ENCODE data around the gene NUP205. TPM values are rescaled to one million over a fixed set of nuclear protein-coding genes. Genes with fewer than 3 reads are reported as not detected.

NUP205 gene
- polyA plus RNA-seq, 1 donor from 2014 or later, result 32.3 TPM

DNA sequence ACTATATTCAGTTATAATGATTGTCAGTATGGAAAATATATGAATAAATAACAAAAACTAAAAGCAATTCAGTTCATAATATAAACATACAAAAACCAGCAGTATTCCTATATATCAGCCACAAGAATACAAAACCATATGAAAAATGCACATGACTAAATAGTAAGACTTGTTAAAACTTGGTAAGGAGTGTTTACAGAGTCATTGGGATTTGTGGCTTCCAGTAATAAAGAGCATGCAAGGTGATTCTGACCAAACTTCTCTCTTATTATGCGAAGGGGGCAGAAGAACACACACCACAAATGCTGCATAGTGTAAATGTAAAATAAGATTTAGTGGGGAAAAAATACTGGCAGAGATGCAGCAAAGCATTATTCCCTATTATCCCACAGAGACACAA lies 39.0 kb upstream of the NUP205 start:
- H3K4me2 ChIP-seq (ENCODE audit: low read length), result no peak overlapping the region
- H3K4me3 ChIP-seq (ENCODE audit: low read length), result no peak overlapping the region
- H3K79me2 ChIP-seq (replicated peaks; ENCODE audit: insufficient read depth, low read length), result no peaks in the 10 kb centered on the region
- H3F3A ChIP-seq (ENCODE audit: insufficient read depth, low read length, poor library complexity, severe bottlenecking), result no peaks in the 10 kb centered on the region
- H2AFZ ChIP-seq (ENCODE audit: low read depth, low read length), result no peak overlapping the region
- H3K36me3 ChIP-seq (ENCODE audit: insufficient read depth, low read length), result no peaks in the 10 kb centered on the region
- H3K9me3 ChIP-seq (ENCODE audit: low read length), result no peaks in the 10 kb centered on the region
- H3K9me2 ChIP-seq (ENCODE audit: insufficient read depth, low read length), result no peaks in the 10 kb centered on the region
- no peak overlapping the region for H3K27ac ChIP-seq (ENCODE audit: low read length)
- H3K27me3 ChIP-seq (ENCODE audit: insufficient read depth, low read depth, low read length), result no peaks in the 10 kb centered on the region
- H4K20me1 ChIP-seq (ENCODE audit: insufficient read depth), result no peaks in the 10 kb centered on the region
- no peak overlapping the region for H3K9ac ChIP-seq (ENCODE audit: low read length)
- no peak for TF ChIP-seq MXI1 (conservative IDR thresholded peaks at IDR 0.05; ENCODE audit: poor library complexity, severe bottlenecking)
- no peak for TF ChIP-seq SMC3 (conservative IDR thresholded peaks at IDR 0.05; ENCODE audit: poor library complexity)
- TF ChIP-seq TAF1 (IDR thresholded peaks at IDR 0.05; ENCODE audit: low read depth), result no peak
- TF ChIP-seq EP300 (conservative IDR thresholded peaks at IDR 0.05; ENCODE audit: poor library complexity, severe bottlenecking), result no peak
- no peak for TF ChIP-seq POLR2AphosphoS5 (IDR thresholded peaks at IDR 0.05)
- TF ChIP-seq, protein P1, sequence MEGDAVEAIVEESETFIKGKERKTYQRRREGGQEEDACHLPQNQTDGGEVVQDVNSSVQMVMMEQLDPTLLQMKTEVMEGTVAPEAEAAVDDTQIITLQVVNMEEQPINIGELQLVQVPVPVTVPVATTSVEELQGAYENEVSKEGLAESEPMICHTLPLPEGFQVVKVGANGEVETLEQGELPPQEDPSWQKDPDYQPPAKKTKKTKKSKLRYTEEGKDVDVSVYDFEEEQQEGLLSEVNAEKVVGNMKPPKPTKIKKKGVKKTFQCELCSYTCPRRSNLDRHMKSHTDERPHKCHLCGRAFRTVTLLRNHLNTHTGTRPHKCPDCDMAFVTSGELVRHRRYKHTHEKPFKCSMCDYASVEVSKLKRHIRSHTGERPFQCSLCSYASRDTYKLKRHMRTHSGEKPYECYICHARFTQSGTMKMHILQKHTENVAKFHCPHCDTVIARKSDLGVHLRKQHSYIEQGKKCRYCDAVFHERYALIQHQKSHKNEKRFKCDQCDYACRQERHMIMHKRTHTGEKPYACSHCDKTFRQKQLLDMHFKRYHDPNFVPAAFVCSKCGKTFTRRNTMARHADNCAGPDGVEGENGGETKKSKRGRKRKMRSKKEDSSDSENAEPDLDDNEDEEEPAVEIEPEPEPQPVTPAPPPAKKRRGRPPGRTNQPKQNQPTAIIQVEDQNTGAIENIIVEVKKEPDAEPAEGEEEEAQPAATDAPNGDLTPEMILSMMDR (IDR thresholded peaks at IDR 0.05; ENCODE audit: poor library complexity, severe bottlenecking), result no peak
- no peak for TF ChIP-seq RAD21 (conservative IDR thresholded peaks at IDR 0.05)

DNA sequence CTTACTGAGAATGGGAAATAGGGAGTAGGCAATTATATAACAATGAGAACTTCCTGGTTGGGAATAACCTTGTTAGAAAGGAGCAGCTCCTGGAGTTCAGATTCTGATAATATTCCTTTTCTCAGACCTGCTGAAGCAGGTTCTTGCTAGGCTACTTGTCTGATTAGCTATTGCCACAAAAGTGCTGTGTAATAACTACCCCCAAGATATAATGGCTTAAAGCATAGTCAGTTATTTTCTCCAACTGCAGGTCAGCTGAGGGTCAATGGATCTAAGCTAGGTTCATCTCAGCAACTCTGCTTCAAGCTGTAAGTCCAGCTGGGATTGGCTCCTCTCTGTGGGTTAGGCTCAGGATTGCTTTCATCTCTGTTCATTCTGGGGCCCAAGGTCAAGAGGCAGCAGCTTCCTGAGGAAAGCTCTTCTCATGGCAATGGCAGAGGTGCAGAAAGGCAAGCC lies 38.5 kb upstream of the NUP205 start:
- Histone ChIP-seq H3K36me3 (ENCODE audit: insufficient read depth, low read length) (no peaks in the 10 kb centered on the region), H3K9me3 (ENCODE audit: low read length) (no peaks in the 10 kb centered on the region), H3F3A (ENCODE audit: insufficient read depth, low read length, poor library complexity, severe bottlenecking) (no peaks in the 10 kb centered on the region), H4K20me1 (ENCODE audit: insufficient read depth) (no peaks in the 10 kb centered on the region), H3K4me3 (ENCODE audit: low read length) (no peak overlapping the region), H2AFZ (ENCODE audit: low read depth, low read length) (no peak overlapping the region), H3K9ac (ENCODE audit: low read length) (no peak overlapping the region), H3K79me2 (replicated peaks; ENCODE audit: insufficient read depth, low read length) (no peaks in the 10 kb centered on the region), H3K27me3 (ENCODE audit: insufficient read depth, low read depth, low read length) (no peaks in the 10 kb centered on the region), H3K4me2 (ENCODE audit: low read length) (no peak overlapping the region), H3K27ac (ENCODE audit: low read length) (no peak overlapping the region), H3K9me2 (ENCODE audit: insufficient read depth, low read length) (no peaks in the 10 kb centered on the region)
- TF ChIP-seq SMC3 (conservative IDR thresholded peaks at IDR 0.05; ENCODE audit: poor library complexity) (no peak), TAF1 (IDR thresholded peaks at IDR 0.05; ENCODE audit: low read depth) (no peak), MXI1 (conservative IDR thresholded peaks at IDR 0.05; ENCODE audit: poor library complexity, severe bottlenecking) (no peak), EZH2 (IDR thresholded peaks at IDR 0.05; ENCODE audit: borderline replicate concordance, insufficient read depth, low read length, poor library complexity, severe bottlenecking) (no peak), POLR2AphosphoS5 (IDR thresholded peaks at IDR 0.05) (no peak), RAD21 (conservative IDR thresholded peaks at IDR 0.05) (no peak), EP300 (conservative IDR thresholded peaks at IDR 0.05; ENCODE audit: poor library complexity, severe bottlenecking) (no peak)
- TF ChIP-seq, protein P1 (IDR thresholded peaks at IDR 0.05; ENCODE audit: poor library complexity, severe bottlenecking), result no peak
- TF ChIP-seq, protein P2, sequence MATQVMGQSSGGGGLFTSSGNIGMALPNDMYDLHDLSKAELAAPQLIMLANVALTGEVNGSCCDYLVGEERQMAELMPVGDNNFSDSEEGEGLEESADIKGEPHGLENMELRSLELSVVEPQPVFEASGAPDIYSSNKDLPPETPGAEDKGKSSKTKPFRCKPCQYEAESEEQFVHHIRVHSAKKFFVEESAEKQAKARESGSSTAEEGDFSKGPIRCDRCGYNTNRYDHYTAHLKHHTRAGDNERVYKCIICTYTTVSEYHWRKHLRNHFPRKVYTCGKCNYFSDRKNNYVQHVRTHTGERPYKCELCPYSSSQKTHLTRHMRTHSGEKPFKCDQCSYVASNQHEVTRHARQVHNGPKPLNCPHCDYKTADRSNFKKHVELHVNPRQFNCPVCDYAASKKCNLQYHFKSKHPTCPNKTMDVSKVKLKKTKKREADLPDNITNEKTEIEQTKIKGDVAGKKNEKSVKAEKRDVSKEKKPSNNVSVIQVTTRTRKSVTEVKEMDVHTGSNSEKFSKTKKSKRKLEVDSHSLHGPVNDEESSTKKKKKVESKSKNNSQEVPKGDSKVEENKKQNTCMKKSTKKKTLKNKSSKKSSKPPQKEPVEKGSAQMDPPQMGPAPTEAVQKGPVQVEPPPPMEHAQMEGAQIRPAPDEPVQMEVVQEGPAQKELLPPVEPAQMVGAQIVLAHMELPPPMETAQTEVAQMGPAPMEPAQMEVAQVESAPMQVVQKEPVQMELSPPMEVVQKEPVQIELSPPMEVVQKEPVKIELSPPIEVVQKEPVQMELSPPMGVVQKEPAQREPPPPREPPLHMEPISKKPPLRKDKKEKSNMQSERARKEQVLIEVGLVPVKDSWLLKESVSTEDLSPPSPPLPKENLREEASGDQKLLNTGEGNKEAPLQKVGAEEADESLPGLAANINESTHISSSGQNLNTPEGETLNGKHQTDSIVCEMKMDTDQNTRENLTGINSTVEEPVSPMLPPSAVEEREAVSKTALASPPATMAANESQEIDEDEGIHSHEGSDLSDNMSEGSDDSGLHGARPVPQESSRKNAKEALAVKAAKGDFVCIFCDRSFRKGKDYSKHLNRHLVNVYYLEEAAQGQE (IDR thresholded peaks at IDR 0.05; ENCODE audit: borderline replicate concordance), result no peak
